ENCODE measurements around the gene RAD51B.

GRCh38 chr14:68653804-68654203, 834.2 kb downstream of the RAD51B start:
- TF ChIP-seq CTCF (IDR thresholded peaks at IDR 0.05; ENCODE audit: insufficient read depth, low read length) = no peak
- no peak for TF ChIP-seq POLR2AphosphoS5 (IDR thresholded peaks at IDR 0.05; ENCODE audit: low read depth)
- no peak for TF ChIP-seq GABPA (IDR thresholded peaks at IDR 0.05; ENCODE audit: low read depth)
- TF ChIP-seq REST (IDR thresholded peaks at IDR 0.05; ENCODE audit: insufficient replicate concordance, low read depth) = no peak
- no peak for TF ChIP-seq SPI1 (IDR thresholded peaks at IDR 0.05; ENCODE audit: borderline replicate concordance, low read depth)

Data from HL-60 (cell line).